Stimulated activated naive B cell treated with anti-CD40 and anti-IgM and Interleukin-4, amounts not matched to agents 10 μg/mL and 1 μg/mL and 100 μg/mL, for 72 hours (primary cell): ENCODE measurements around the gene LRRC27.

Experiments
- ATAC-seq, 2 donors: fragments of 150-1000 bp; cut with Tn5 transposase; replicated peaks; 2 replicates each; pipeline ENCODE4 v1.10.0; 2021; ENCODE audit warnings: moderate library complexity in 1 of 2
- DNase-seq: peaks from one replicate; pipeline ENCODE4 v3.0.0; 2021
- H3K27ac Mint-ChIP-seq: one replicate; pipeline ENCODE4 v1.8.0; 2022; ENCODE audit warnings: mild to moderate bottlenecking, mixed read lengths
- H3K27me3 Mint-ChIP-seq, 2 donors: one replicate each; pipeline ENCODE4 v1.8.0; 2022; ENCODE audit warnings: mixed read lengths in 2 of 2
- H3K36me3 Mint-ChIP-seq, 2 donors: one replicate each; pipeline ENCODE4 v1.8.0; 2022; ENCODE audit warnings: mixed read lengths in 2 of 2, mild to moderate bottlenecking in 1 of 2
- H3K4me1 Mint-ChIP-seq, 2 donors: one replicate each; pipeline ENCODE4 v1.8.0; 2022; ENCODE audit warnings: mixed read lengths in 2 of 2, mild to moderate bottlenecking in 1 of 2
- H3K4me3 Mint-ChIP-seq, 2 donors: one replicate each; pipeline ENCODE4 v1.8.0; 2022; ENCODE audit warnings: mild to moderate bottlenecking in 2 of 2, mixed read lengths in 2 of 2, moderate library complexity in 1 of 2
- H3K9me3 Mint-ChIP-seq, 2 donors: one replicate each; pipeline ENCODE4 v1.8.0; 2022; ENCODE audit warnings: mixed read lengths in 2 of 2, mild to moderate bottlenecking in 1 of 2

Gene LRRC27

GRCh38 chr10:132357286-132358058 lies 25.5 kb downstream of the LRRC27 start:
- Mint-ChIP-seq H3K4me3 (no peak overlapping the region), H3K36me3 (peaks cover 14 to 20% of the 10 kb centered on the region in 2 donors), H3K27me3 (no peaks in the 10 kb centered on the region), H3K27ac (no peak overlapping the region), H3K9me3 (peaks cover 0 to 2% of the 10 kb centered on the region in 2 donors), H3K4me1 (peaks cover 7 to 9% of the 10 kb centered on the region in 2 donors)
- no peak for DNase-seq
- ATAC-seq = no peak

- no peak overlapping the region for H3K27ac Mint-ChIP-seq
- no peak for DNase-seq
Measured at GRCh38 chr10:132359305-132360040, 27.5 kb downstream of the LRRC27 start.

GRCh38 chr10:132360766-132361447 lies 28.9 kb downstream of the LRRC27 start:
- Mint-ChIP-seq H3K36me3 (peaks cover 23 to 28% of the 10 kb centered on the region in 2 donors), H3K27ac (peak overlapping the region; percentile 37), H3K4me1 (peaks cover 2 to 11% of the 10 kb centered on the region in 2 donors), H3K9me3 (peaks cover 0 to 6% of the 10 kb centered on the region in 2 donors), H3K27me3 (no peaks in the 10 kb centered on the region), H3K4me3 (no peak overlapping the region)
- no peak for DNase-seq
- peak; percentile 64 to 70 for ATAC-seq

More at GRCh38 chr10:132359305-132360040, 27.5 kb downstream of the LRRC27 start:
- Mint-ChIP-seq H3K9me3 (peaks cover 0 to 6% of the 10 kb centered on the region in 2 donors), H3K27me3 (no peaks in the 10 kb centered on the region), H3K4me1 (peaks cover 2 to 6% of the 10 kb centered on the region in 2 donors), H3K4me3 (no peak overlapping the region), H3K36me3 (peaks cover 14 to 23% of the 10 kb centered on the region in 2 donors)
- no peak for ATAC-seq

GRCh38 chr10:132361581-132362101 lies 29.6 kb downstream of the LRRC27 start:
- H3K27me3 Mint-ChIP-seq = no peaks in the 10 kb centered on the region
- ATAC-seq = no peak
- peaks cover 23 to 30% of the 10 kb centered on the region in 2 donors for H3K36me3 Mint-ChIP-seq
- no peak overlapping the region for H3K4me3 Mint-ChIP-seq
- peaks cover 2 to 11% of the 10 kb centered on the region in 2 donors for H3K4me1 Mint-ChIP-seq
- H3K27ac Mint-ChIP-seq = no peak overlapping the region
- no peak for DNase-seq
- peaks cover 0 to 6% of the 10 kb centered on the region in 2 donors for H3K9me3 Mint-ChIP-seq

GRCh38 chr10:132362151-132362611 lies 30.2 kb downstream of the LRRC27 start:
- Mint-ChIP-seq H3K27ac (no peak overlapping the region), H3K27me3 (no peaks in the 10 kb centered on the region), H3K36me3 (peaks cover 28 to 35% of the 10 kb centered on the region in 2 donors), H3K9me3 (peaks cover 0 to 6% of the 10 kb centered on the region in 2 donors), H3K4me1 (peaks cover 2 to 11% of the 10 kb centered on the region in 2 donors), H3K4me3 (no peak overlapping the region)
- ATAC-seq (no peak), DNase-seq (no peak)

GRCh38 chr10:132363376-132363775 lies 31.4 kb downstream of the LRRC27 start:
- H3K4me3 Mint-ChIP-seq = no peak overlapping the region
- H3K4me1 Mint-ChIP-seq = peaks cover 2 to 11% of the 10 kb centered on the region in 2 donors
- H3K9me3 Mint-ChIP-seq = peaks cover 0 to 4% of the 10 kb centered on the region in 2 donors
- ATAC-seq (no peak), DNase-seq (no peak)
- H3K27me3 Mint-ChIP-seq = no peaks in the 10 kb centered on the region
- H3K36me3 Mint-ChIP-seq = peaks cover 30 to 34% of the 10 kb centered on the region in 2 donors
- H3K27ac Mint-ChIP-seq = no peak overlapping the region

- Mint-ChIP-seq H3K27me3 (no peaks in the 10 kb centered on the region), H3K4me3 (no peak overlapping the region), H3K27ac (no peak overlapping the region), H3K4me1 (peaks cover 2 to 11% of the 10 kb centered on the region in 2 donors), H3K36me3 (peaks cover 30 to 40% of the 10 kb centered on the region in 2 donors), H3K9me3 (peaks cover 0 to 4% of the 10 kb centered on the region in 2 donors)
- ATAC-seq (peak; percentile 34 to 49), DNase-seq (no peak)
Measured at GRCh38 chr10:132363921-132364593, 32.1 kb downstream of the LRRC27 start.

- Mint-ChIP-seq H3K9me3 (peaks cover 0 to 4% of the 10 kb centered on the region in 2 donors), H3K4me3 (no peak overlapping the region), H3K27me3 (no peaks in the 10 kb centered on the region), H3K27ac (no peak overlapping the region), H3K36me3 (peaks cover 30 to 43% of the 10 kb centered on the region in 2 donors), H3K4me1 (peaks cover 2 to 11% of the 10 kb centered on the region in 2 donors)
- DNase-seq (no peak), ATAC-seq (peak in 1 of 2 donors; percentile 36)
Measured at GRCh38 chr10:132364594-132364970, 32.6 kb downstream of the LRRC27 start.

GRCh38 chr10:132365102-132365501 lies 33.1 kb downstream of the LRRC27 start:
- ATAC-seq (no peak), DNase-seq (no peak)
- Mint-ChIP-seq H3K36me3 (peaks cover 30 to 43% of the 10 kb centered on the region in 2 donors), H3K4me3 (no peak overlapping the region), H3K9me3 (peaks cover 0 to 4% of the 10 kb centered on the region in 2 donors), H3K27me3 (no peaks in the 10 kb centered on the region), H3K27ac (no peak overlapping the region), H3K4me1 (peaks cover 2 to 11% of the 10 kb centered on the region in 2 donors)

GRCh38 chr10:132366006-132366405 lies 34.0 kb downstream of the LRRC27 start:
- Mint-ChIP-seq H3K36me3 (peaks cover 30 to 39% of the 10 kb centered on the region in 2 donors), H3K27me3 (peaks cover 3 to 4% of the 10 kb centered on the region in 2 donors), H3K9me3 (peaks cover 0 to 4% of the 10 kb centered on the region in 2 donors), H3K4me3 (no peak overlapping the region), H3K4me1 (peaks cover 0 to 11% of the 10 kb centered on the region in 2 donors), H3K27ac (no peak overlapping the region)
- ATAC-seq = no peak
- DNase-seq = no peak

- Mint-ChIP-seq H3K9me3 (peaks cover 0 to 4% of the 10 kb centered on the region in 2 donors), H3K4me3 (no peak overlapping the region), H3K36me3 (peaks cover 30 to 39% of the 10 kb centered on the region in 2 donors), H3K27me3 (peaks cover 6 to 9% of the 10 kb centered on the region in 2 donors), H3K27ac (no peak overlapping the region), H3K4me1 (peaks cover 0 to 11% of the 10 kb centered on the region in 2 donors)
- ATAC-seq (no peak), DNase-seq (no peak)
Measured at GRCh38 chr10:132366499-132366898, 34.5 kb downstream of the LRRC27 start.

- no peak overlapping the region for H3K27ac Mint-ChIP-seq
- H3K27me3 Mint-ChIP-seq = peaks cover 13 to 15% of the 10 kb centered on the region in 2 donors
- no peak for ATAC-seq
- H3K4me1 Mint-ChIP-seq = peaks cover 3 to 16% of the 10 kb centered on the region in 2 donors
- no peak for DNase-seq
- peaks cover 27 to 38% of the 10 kb centered on the region in 2 donors for H3K36me3 Mint-ChIP-seq
- peaks cover 0 to 4% of the 10 kb centered on the region in 2 donors for H3K9me3 Mint-ChIP-seq
- H3K4me3 Mint-ChIP-seq = no peak overlapping the region
Measured at GRCh38 chr10:132368391-132368790, 36.4 kb downstream of the LRRC27 start.

GRCh38 chr10:132368881-132369635 lies 37.1 kb downstream of the LRRC27 start:
- Mint-ChIP-seq H3K4me1 (peaks cover 3 to 14% of the 10 kb centered on the region in 2 donors), H3K4me3 (no peak overlapping the region), H3K27ac (no peak overlapping the region), H3K9me3 (peaks cover 0 to 4% of the 10 kb centered on the region in 2 donors), H3K36me3 (peaks cover 25 to 36% of the 10 kb centered on the region in 2 donors), H3K27me3 (peaks cover 13 to 15% of the 10 kb centered on the region in 2 donors)
- ATAC-seq (no peak), DNase-seq (no peak)
